Liver (tissue), 3 donors: ENCODE data around the gene FAM53B.

ENCODE experiments used
- GABPA ChIP-seq, 2 donors: IDR thresholded peaks in 1 of 2; conservative IDR thresholded peaks in 1 of 2; 2 replicates each; pipeline ENCODE4 v1.6.1; 2016; ENCODE audit warnings: antibody characterized with exemption in 2 of 2, mild to moderate bottlenecking in 1 of 2, moderate library complexity in 1 of 2
- TF ChIP-seq, protein P1 (sequence below): fragments of 150-350 bp; IDR thresholded peaks from 2 replicates; pipeline ENCODE4 v1.5.1; 2017; ENCODE audit warnings: improper control_type of control experiment, low read depth, low read length; ENCODE audit not compliant: missing input control
- donor health status: healthy.
- donor health status: healthy.

- TF ChIP-seq, protein P1, sequence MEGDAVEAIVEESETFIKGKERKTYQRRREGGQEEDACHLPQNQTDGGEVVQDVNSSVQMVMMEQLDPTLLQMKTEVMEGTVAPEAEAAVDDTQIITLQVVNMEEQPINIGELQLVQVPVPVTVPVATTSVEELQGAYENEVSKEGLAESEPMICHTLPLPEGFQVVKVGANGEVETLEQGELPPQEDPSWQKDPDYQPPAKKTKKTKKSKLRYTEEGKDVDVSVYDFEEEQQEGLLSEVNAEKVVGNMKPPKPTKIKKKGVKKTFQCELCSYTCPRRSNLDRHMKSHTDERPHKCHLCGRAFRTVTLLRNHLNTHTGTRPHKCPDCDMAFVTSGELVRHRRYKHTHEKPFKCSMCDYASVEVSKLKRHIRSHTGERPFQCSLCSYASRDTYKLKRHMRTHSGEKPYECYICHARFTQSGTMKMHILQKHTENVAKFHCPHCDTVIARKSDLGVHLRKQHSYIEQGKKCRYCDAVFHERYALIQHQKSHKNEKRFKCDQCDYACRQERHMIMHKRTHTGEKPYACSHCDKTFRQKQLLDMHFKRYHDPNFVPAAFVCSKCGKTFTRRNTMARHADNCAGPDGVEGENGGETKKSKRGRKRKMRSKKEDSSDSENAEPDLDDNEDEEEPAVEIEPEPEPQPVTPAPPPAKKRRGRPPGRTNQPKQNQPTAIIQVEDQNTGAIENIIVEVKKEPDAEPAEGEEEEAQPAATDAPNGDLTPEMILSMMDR, result no peak
- TF ChIP-seq GABPA (IDR thresholded peaks at IDR 0.05 in 1 of 2, conservative IDR thresholded peaks at IDR 0.05 in 1 of 2), result no peak
These were observed 19.7 kb downstream of the FAM53B start for GRCh38 chr10:124724279-124725027.
